Measurements from ENCODE around the gene KRT20. TPM values are rescaled to one million over a fixed set of nuclear protein-coding genes. Genes with fewer than 3 reads are reported as not detected.

The KRT20 gene
- total RNA-seq, 1 experiment from 2014 or later: not detected

GRCh38 chr17:40915721-40916256, 30.7 kb upstream of the KRT20 start:
- no peaks in the 10 kb centered on the region for H4K20me1 ChIP-seq (ENCODE audit: control insufficient read depth, insufficient read depth, insufficient read length)
- no peaks in the 10 kb centered on the region for H3K79me2 ChIP-seq (ENCODE audit: insufficient read depth, low read length)
- H3K9me3 ChIP-seq (ENCODE audit: control insufficient read depth, low read depth, low read length): no peaks in the 10 kb centered on the region
- no peak for TF ChIP-seq CTCF (conservative IDR thresholded peaks at IDR 0.05)
- H2AFZ ChIP-seq (ENCODE audit: low read length): no peak overlapping the region
- H2AK5ac ChIP-seq (ENCODE audit: insufficient read length, low read length): no peak overlapping the region
- no peak overlapping the region for H3K27ac ChIP-seq (ENCODE audit: insufficient read length, low read depth, low read length)
- H3T11ph ChIP-seq (ENCODE audit: low read length): no peak overlapping the region
- no peaks in the 10 kb centered on the region for H3K36me3 Mint-ChIP-seq (ENCODE audit: insufficient read depth in 1 of 3, low read depth in 3 of 3)
- no peak overlapping the region for H3K4me2 ChIP-seq (ENCODE audit: insufficient read depth, insufficient read length, low read length)
- H3K9ac ChIP-seq (ENCODE audit: extremely low read depth, insufficient read length, low read length): no peak overlapping the region
- H3K4ac ChIP-seq (ENCODE audit: low read depth, low read length): no peak overlapping the region
- no peak overlapping the region for H2BK20ac ChIP-seq (ENCODE audit: low read depth, low read length, poor library complexity, severe bottlenecking)
- H2BK120ac ChIP-seq (ENCODE audit: low read depth, low read length, poor library complexity, severe bottlenecking): no peak overlapping the region
- H3K56ac ChIP-seq (ENCODE audit: insufficient read length, low read depth, low read length): no peak overlapping the region
- no peaks in the 10 kb centered on the region for H3K4me1 Mint-ChIP-seq
- no peak overlapping the region for H3K4me3 Mint-ChIP-seq
- no peak overlapping the region for H3K23ac ChIP-seq (ENCODE audit: insufficient read length, low read depth, low read length)
- no peaks in the 10 kb centered on the region for H3K79me1 ChIP-seq (ENCODE audit: insufficient read depth, low read depth, low read length, poor library complexity, severe bottlenecking)
- no CpG with 5 or more reads among the region's 2 CpGs for WGBS (ENCODE audit: extremely low coverage, insufficient read length, low lambda C conversion rate)
- H3K27me3 ChIP-seq (ENCODE audit: insufficient read depth, low read length): no peaks in the 10 kb centered on the region
- no peak overlapping the region for H3K18ac ChIP-seq (ENCODE audit: insufficient read length, low read depth, low read length)
- H3K27me3 Mint-ChIP-seq (ENCODE audit: low read depth): no peaks in the 10 kb centered on the region
- H2BK5ac ChIP-seq (ENCODE audit: insufficient read length, low read length): no peak overlapping the region
- no peaks in the 10 kb centered on the region for H3K23me2 ChIP-seq (ENCODE audit: insufficient read length, low read depth, low read length, poor library complexity, severe bottlenecking)
- no peak overlapping the region for H4K91ac ChIP-seq (ENCODE audit: insufficient read length, low read depth, low read length)
- H3K4me1 ChIP-seq (ENCODE audit: insufficient read depth, low read length): no peaks in the 10 kb centered on the region
- no peak overlapping the region for H2BK15ac ChIP-seq (ENCODE audit: low read depth, low read length)
- no peak overlapping the region for H3K14ac ChIP-seq (ENCODE audit: insufficient read depth, low read length)
- H3K27ac Mint-ChIP-seq: no peak overlapping the region
- H3K9me3 Mint-ChIP-seq: no peaks in the 10 kb centered on the region
- no peak overlapping the region for H4K8ac ChIP-seq (replicated peaks; ENCODE audit: insufficient read length, low read depth, low read length)
- DNase-seq: no peak
- H4K5ac ChIP-seq (ENCODE audit: insufficient read length, low read depth, low read length): no peak overlapping the region
- no peak overlapping the region for H2BK12ac ChIP-seq (ENCODE audit: insufficient read length, low read depth, low read length)

Measured in H9 (cell line).